ELR (cell line): ENCODE measurements around the gene LRP1.
A peak's percentile ranks its signal among the peaks of the same experiment; 100 is the strongest.
"Not testable (repeated sequence)": the region's sequence is repeated elsewhere in the genome, so short reads cannot be mapped to it uniquely, and the experiment has no call there.

ENCODE experiments used
- DNase-seq: peaks from one replicate; pipeline ENCODE4 v3.0.0-alpha.2; 2015; ENCODE audit warnings: low read depth

Gene LRP1

DNA sequence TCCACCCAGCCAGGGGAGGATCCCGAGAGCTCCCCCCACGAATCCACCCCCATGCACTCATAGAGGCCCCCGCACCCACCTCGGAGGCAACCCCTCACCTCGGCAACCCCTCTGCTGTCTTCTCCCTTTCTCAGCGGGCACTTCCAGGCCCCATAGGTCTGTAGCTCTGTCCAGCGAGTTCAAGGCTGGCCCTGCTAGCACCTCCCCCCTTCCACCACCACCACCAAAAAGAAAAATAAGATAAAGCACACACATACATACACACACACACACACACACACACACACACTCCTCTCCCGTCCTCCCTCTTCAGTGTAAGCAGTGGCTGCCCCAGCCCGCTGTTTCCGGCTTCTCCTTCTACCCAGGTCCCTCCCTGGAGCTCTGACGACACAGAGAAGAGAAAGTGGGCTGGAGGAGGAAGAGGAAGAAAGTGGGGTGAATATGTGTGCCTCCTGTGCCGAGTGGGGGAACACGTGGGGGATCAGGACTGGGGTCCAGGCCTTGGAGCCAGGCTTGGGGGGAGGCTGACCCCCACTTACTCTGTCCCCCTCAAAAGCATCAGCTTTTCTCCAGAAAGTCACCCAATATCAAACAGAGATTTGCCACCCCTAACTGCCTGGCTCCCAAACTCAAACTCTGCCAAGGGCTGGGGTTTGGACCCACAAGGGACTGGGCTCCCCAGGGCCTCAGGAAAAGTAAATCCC is 17.1 kb upstream of the LRP1 start, which contains the start of gene STAT6:
STAT6 (minus strand) TSS at position 332 of the 704 bp plus-strand sequence. CDS start 3,084 bp downstream, outside the sequence.
- DNase-seq = peak; percentile 89

DNA sequence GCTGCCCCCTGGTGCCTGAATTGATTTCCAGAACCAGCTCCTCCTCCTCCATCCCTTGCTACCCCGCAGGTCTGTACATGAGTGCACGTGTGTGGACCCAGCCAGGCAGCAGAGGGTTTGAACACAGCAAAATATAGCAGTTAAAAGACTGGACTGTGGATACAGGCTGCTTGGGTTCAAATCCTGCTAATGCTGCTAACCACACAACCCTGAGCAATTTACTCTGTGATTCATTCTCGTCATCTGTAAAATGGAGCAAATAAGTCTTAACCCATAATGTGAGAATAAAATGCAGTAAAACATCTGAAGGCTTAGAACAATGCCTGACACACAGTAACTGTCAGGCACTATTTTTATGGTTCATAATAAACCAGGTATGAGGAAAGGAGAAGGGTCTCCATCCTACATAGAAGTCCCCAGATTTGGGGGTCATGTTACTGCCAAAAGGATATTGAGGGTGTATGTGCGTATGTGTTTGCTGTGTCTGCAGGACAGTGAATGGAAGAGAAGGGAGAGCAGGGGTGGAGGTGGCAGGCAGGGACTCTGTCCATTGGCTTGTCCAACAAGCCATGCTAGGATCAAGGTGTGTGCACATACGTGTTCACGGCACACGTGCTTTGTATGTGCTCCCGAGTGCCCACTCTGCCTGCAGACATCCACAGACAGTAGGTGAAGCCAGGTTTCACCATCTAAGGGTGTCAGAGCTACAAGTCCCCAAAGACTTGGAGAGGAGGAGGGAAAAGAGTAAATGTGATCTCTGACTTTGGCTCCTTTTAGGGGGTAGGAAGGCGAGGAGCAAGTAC is 15.6 kb upstream of the LRP1 start:
- no peak for DNase-seq

DNA sequence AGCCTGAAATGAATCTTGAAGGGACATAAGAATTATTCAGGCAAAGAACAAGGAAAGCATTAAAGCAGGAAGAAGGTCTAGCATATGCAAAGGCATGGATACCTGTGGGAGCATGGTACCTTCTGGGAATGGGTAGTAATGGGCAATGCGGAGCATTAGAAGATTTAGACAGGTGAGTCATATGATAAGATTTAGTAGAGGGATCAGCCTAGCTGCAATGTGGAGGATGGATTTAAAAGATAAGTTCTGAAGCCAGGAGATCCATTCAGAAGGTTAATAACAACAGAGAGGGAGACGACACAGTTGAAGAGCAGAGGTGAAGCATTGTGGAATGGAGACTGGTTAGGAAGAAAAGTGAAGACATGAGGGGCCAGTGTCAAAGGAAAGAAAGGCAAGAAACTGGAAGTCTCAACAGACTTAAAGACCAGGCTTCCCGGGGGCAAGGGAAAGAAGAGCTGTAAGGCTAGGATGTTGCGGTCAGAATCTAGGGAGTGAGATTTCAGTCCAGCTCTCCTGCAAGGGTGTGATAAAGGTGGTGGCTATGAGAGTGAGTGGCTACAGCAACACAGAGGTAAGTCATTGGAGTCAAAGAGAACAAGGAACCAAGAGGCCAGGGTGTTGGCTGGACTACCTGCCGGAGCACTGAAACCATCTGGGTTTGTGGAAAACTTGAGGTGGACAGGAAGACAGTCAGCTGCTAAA is 11.6 kb upstream of the LRP1 start:
- DNase-seq = no peak

DNA sequence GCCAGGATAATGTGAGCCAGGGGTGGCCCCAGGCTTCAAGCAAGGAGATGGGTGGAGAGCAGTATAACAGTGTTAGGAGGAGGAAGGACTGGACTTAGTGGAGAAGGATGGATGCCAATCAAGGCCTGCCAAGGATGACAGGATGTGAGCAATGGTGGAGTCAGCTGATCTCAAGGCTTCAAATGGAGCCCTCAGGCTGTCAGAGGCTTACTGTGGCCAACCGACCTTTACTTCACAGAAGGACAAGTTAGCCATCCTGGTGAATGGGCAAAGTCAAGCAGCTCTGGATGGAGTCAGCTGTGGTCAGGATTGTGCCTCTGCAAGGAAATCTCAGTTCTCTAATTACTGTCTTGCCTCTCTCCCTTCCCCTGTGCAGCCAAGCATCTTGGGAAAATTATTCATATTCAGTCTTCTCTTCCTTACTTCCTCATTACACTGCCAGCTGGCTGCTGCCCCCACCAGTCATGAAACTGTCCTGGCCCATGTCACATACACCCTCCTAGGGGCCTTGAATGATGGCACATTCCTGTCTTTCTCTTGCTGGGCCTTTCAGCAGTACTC is 9.5 kb upstream of the LRP1 start:
- peak; percentile 77 for DNase-seq

DNA sequence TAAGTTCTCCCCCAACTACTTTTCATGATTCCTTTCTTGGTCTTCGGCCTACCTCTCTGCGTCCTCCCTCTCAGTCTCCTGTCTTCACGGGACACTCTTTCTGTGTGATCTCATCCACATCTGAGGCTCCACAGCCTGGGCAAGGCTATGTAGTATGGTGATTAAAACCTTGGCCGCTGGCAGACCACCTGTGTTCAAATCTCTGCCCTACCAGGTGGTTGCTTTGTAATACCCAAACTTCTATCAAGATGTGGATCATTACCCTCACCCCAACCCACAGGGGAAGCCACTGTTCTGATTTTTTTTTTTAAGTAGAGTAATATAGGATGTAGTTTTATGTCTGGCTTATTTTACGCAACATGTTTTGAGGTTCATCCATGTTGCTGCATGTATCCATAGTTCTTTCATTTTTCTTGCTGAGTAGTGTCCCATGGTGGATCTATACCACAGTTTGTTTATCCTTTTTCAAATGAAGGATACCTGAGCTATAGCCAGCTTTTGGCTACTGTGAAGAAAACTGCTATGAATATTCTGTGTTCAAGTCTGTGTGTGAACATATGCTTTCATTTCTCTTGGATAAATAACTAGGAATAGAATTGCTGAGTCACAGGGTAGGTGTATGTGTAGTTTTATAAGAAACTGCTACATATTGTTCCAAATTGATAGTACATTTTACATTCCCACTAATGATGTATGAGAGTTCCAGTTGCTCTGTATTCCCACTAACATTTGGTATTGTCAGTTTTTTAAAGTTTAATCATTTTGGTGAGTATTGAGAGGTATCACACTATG is 8.8 kb upstream of the LRP1 start:
- DNase-seq = no peak

DNA sequence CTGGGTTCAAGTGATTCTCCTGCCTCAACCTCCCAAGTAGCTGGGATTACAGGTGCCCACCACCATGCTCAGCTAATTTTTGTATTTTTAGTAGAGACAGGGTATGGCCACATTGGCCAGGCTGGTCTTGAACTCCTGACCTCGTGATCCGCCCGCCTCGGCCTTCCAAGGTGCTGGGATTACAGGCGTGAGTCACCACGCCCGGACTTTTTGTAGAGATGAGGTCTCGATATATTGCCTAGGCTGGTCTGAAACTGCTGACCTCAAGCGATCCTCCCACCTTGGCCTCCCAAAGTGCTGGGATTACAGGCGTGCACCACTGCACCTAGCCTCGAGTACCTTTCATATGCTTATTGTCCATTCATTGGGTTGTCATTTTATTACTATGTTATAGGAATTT is 7.6 kb upstream of the LRP1 start:
- DNase-seq = not testable (repeated sequence)

DNA sequence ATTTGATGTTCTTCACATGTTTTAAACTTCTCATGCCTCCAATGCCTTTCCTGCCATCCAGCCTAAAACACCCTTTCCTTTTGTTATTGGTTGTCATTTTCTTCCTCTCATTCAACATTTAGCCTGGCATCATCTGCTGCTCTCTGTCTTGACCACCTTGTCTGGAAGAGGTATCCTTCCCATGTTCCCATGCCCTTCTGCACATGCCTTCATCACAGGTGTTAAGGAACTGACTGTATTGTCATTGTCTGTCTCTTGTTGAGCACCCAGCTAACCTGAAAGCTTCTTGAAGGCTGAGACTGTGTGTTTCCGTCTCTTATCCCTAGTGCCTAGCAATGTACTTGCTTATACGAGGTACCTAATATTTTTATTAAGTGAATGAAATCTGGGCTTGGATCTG is 4.5 kb upstream of the LRP1 start:
- no peak for DNase-seq

DNA sequence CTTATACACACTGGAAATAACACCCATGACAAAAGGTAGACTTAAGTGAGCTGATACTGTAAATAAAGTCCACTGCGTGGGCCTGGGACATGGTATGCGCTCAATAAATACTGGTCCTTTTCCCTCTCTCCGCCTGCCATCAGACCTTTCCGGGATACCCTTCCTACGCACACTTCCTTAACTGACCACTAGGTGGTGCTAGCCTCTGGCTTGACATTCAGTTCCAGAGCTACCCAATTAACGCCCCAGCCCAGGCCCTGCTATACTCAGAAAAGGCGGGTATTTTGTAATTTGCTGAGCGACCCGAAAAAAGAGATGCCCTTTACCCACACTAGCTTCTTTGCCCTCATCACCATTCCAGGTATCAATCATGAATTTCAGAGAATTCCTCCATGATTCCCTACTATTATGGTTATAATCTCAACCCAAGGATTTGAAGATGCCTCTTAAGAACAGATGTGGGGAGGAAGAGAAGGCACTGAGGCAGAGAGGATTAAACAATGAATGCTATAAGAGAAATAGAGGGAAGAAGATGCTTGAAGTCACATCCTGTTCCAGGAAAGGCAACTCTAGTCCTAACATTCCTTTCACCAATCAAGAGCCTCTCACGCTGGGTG is 3.9 kb upstream of the LRP1 start:
- DNase-seq = peak; percentile 83

DNA sequence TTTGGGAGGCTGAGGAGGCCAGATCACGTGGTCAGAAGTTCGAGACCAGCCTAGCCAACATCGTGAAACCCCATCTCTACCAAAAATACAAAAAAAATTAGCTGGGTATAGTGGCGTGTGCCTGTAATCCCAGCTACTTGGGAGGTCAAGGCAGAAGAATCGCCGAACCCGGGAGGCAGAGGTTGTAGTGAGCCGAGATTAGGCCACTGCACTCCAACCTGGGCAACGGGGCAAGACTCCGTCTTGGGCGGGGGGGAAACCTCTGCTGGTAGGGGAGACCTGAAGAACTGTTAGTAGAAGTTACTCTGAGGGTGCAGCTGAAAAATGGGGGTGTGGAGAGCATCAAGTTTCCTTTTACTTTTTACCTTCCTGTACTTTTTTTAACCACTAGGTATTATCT is 2.2 kb upstream of the LRP1 start:
- DNase-seq = no peak

DNA sequence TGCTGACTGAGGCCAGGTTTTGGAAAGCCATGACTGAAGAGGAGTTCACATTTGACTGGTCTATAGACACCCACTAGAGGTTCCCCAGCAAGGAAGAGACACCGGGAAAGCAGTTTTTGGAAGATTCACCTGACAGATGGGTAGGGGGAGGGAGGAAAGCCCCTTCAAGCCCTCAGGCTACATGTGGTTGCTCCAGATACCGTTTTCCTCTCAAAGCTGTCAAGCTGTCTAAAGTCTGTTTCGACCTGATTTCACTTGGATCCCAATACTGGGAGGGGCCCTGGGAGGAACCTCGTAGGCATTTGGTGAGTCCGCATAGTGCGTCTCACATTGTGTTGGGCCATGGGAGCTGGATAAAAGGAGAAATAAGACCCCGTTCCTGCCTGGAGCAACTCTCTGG is 1.7 kb upstream of the LRP1 start:
- no peak for DNase-seq

DNA sequence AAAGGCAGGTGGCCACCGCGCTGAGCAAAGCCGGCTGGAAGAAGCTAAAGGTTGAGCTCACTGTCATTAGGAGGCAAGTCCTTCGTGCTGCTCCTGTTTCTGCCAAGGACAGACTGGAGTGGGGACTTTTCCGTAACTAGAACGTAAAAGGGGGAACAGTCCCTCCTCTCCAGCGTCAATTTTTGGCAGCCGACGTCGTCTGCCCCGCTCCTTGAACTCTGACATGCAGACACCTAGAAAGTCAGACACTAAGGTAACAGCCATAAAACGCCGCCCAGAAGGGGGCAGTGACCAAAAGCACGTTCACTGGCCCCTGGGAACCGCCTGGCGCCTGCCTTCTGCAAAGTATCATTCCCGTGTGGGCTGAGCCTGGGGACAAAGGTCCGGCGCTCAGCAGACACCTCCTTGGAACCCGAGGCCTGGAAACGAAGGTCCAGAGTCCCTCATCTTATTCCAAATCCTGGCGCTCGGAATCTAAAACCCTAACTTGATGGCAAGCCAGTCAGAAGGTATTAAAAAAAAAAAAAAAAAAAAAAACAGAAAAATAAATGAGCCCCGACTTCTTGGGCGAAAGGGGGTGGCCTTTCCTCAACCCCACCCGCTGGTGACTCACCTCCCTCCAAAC is 1.1 kb upstream of the LRP1 start:
- peak; percentile 68 for DNase-seq

DNA sequence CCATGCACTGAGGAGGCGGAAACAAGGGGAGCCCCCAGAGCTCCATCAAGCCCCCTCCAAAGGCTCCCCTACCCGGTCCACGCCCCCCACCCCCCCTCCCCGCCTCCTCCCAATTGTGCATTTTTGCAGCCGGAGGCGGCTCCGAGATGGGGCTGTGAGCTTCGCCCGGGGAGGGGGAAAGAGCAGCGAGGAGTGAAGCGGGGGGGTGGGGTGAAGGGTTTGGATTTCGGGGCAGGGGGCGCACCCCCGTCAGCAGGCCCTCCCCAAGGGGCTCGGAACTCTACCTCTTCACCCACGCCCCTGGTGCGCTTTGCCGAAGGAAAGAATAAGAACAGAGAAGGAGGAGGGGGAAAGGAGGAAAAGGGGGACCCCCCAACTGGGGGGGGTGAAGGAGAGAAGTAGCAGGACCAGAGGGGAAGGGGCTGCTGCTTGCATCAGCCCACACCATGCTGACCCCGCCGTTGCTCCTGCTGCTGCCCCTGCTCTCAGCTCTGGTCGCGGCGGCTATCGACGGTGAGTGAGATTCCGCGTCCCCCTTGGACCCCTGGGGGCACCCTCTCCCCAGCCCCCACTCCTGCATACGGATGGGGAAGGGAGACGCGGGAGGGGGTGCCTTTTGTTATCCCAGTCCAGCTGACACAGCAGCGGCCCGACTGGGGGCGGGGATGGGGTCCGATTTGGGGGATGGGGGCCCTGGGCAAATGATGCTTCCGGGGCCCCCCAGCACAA is 400 bp downstream of the LRP1 start:
- no peak for DNase-seq

DNA sequence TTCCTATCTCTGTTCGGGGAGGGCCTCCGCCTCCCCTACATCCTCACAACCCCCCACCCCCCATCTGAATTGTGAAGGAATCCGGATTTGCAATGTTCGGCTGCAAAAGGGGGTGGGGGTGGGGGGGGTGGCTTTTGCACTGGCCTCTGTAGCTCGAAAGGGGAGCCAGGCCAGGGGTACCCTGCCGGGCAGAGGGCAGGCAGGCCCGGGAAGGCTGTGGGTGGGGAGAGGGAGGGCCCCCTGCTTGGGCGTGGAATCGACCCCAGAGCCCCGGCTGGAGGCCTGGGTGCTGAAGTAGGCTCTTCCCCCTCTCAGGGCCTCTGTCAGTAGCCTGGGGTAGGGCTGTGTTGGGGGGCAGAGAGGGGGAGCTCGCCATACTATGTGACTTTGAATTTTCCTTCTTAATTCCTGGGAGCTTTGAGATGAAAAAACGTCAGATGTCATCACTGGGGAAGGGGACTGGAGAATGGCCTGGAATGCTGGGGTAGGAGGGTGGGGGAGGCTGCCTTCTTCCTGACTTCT is 1.1 kb downstream of the LRP1 start:
- no peak for DNase-seq

DNA sequence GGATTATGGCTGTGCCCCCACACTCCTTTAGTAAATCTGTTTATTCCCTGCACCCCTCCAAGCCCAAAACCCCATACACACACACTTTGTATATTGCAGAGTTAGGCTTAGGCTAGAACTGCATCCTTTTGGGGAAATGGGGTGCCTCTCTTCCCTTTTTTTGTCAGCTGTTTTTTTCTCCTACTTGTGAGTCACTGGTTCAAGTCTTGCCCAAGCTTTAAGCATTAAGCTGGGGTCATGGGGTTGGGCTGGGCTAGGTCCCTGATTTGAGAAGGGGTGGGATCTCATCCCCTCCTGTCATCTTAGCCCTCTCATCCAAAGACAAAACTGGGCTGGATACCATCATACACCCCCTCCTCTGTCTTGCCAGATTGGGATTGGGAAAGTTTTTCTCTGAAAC is 1.6 kb downstream of the LRP1 start:
- DNase-seq = peak; percentile 63

DNA sequence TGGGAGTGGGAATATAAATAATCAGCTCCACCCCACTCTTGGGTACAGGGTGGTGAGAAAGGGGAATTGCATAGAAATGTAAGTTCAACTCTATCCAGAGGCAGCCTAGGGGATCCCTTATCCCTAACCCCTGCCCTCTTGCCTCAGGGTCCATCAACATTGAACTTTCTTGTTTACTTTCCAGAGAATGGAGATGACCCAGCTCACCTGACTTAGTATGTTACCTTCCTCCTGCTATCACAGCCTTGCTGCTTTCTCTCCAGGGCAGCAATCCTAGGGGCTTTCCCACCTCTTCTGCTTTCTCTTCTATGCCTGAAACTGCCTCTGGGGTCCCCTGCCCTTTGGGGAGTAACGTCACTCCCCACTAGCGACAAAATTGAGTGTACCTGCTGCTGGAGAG is 2.7 kb downstream of the LRP1 start:
- no peak for DNase-seq

DNA sequence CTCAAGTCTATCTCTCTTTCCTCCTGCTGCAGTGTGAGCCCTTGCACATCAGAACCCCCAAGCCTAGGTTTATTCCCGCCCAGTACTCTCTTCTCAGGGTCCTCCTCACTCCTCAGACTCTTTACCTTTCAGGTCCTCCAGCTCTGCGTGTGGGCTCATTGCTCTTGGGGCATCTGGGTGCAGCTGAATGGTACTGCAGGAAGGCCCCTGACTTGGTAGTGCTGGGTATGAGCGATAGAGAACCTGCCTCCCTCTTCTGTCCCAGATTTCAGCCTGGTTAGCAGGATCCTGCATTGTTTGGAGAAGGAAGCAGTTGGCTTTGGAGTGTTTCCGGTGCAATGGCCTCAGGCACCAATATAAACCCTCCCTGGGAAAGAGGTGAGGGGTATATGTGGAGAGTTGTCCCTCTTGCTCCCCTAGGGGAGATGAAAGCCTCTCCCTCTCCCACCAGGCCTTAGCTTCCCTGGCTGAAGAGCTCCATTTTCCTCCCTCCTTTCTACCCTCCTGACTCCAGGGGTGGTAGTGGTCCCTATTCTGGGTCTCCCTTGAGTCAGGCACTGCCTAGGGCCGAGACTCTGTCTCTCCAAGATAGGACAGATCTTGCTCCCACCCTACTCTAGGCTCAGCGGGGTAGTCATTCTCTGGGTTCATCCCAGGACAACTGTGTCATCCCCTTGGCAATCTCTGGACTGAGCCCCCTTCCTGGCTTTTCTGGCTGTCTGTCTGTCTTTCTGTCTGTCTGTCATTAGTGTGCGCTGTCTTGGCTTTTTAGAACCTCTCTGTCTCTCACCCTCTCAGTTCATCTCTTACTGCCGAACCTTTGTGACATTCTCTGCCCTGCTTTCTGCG is 3.8 kb downstream of the LRP1 start:
- DNase-seq = peak; percentile 36

DNA sequence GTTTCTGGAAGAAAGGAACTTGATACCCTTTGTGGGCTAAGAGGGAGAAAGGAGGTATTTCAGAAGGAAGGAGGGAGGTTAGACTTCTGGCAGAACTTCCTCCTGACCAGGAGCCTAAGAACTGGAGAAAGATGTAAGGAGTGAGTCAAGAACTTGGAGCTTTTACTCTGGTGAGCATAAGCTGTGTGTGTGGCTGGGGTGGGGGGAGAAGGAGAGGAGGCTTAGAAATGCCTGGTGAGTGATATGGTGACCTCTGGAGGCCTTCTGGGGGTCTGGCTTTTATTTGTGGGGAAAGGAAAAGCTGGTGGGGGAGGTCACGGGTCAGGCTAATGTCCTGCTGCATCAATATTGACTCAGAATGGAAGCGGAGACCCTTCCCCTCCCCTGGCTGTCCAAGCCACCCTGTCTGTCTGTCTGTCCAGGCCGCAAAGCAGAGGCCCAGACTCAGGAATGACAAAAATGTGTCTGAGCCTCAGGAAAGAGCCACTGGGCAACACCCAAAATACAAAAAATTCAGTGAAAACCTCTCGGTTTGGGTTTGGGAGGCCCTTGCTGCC is 4.8 kb downstream of the LRP1 start:
- peak; percentile 69 for DNase-seq

DNA sequence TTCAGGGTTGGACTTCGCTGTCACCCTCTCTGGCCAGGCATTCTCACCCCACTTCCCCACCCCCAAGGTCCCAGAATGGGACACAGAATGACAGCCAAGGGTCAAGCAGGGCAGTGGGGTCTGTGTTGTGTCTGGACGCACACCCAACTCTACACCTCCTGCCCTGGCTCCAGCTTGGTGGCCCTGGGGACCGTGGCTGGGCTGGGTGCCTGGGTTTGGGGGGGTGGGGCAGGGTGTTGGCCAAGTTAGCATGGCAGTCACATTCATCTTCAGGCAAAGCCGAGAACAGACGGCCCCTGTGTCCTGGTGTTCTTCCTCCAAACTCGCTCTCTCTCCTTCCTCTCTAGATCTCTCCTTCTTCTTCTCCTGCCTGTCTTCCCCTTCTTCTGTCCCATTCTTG is 5.6 kb downstream of the LRP1 start:
- no peak for DNase-seq

DNA sequence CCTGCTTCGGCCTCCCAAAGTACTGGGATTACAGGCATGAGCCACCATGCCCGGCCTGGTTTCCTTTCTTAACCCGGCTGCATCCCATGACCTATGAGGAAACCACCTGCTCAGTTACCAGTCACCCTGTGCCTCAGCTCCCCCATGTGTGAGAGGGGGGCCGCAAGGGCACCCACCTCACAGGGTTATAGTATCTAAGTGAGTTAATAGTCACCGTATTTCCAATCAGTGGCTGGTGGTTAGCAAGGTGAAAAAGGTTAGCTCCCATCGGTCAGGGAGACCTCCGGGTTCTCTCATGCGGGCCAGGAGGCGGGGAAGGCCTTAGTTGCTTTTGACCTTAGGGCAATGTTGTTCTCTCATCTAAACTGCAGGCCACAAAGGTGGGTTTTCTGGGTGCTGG is 6.7 kb downstream of the LRP1 start:
- no peak for DNase-seq
